Prostate gland (tissue), 2 donors: Measurements from ENCODE around the gene AVPR2.

Experiments used
- CTCF ChIP-seq, 4 experiments: fragments of 200-600 bp in 2 of 4; fragments of 450-650 bp in 2 of 4; sonication (generic) in 2 of 4; IDR thresholded peaks; 1 replicate in 3 of 4; 2 replicates in 1 of 4; pipeline ENCODE4 v1.5.1; 2016 to 2019; ENCODE audit warnings: antibody characterized with exemption in 4 of 4, mild to moderate bottlenecking in 2 of 4, moderate library complexity in 2 of 4
- POLR2A ChIP-seq: fragments of 450-650 bp; IDR thresholded peaks from one replicate; pipeline ENCODE4 v1.6.1; 2016; ENCODE audit warnings: antibody characterized with exemption, mild to moderate bottlenecking
- POLR2AphosphoS5 ChIP-seq: sonication (generic); formaldehyde crosslinking; IDR thresholded peaks from one replicate; pipeline ENCODE4 v1.6.1; 2017; ENCODE audit warnings: antibody characterized with exemption

GRCh38 chrX:153876112-153876491, 28.4 kb upstream of the AVPR2 start:
- TF ChIP-seq CTCF (IDR thresholded peaks at IDR 0.05), result no peak
- no peak for TF ChIP-seq POLR2A
- no peak for TF ChIP-seq POLR2AphosphoS5
